RCC 7860 (cell line): Measurements from ENCODE around the gene EHD1.

Experiments
- DNase-seq: peaks from one replicate; pipeline ENCODE4 v3.0.0-alpha.2; 2015; ENCODE audit warnings: low spot score
- FAIRE-seq: peaks from 2 replicates; lab custom pipeline; 2012; peaks lifted over from hg19 to GRCh38; lab: Jason Lieb, UNC

Gene EHD1

DNA sequence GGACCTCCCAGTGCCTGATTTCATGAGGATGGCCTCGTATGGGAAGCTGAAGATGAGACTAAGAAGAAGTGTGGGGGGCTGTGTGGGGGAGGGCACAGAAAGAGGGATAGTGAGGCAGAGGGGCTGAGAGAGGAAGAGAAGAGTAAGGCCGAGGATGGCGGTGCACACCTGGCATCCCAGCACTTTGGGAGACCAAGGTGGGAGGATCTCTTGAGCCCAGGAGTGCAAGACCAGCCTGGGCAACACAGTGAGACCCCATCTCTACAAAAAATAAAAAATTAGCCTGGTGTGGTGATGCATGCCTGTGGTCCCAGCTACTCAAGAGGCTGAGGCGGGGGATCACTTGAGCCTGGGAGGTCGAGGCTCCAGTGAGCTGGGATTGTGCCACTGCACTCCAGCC, 13.5 kb upstream of the EHD1 start:
- FAIRE-seq (no peak), DNase-seq (no peak)

DNA sequence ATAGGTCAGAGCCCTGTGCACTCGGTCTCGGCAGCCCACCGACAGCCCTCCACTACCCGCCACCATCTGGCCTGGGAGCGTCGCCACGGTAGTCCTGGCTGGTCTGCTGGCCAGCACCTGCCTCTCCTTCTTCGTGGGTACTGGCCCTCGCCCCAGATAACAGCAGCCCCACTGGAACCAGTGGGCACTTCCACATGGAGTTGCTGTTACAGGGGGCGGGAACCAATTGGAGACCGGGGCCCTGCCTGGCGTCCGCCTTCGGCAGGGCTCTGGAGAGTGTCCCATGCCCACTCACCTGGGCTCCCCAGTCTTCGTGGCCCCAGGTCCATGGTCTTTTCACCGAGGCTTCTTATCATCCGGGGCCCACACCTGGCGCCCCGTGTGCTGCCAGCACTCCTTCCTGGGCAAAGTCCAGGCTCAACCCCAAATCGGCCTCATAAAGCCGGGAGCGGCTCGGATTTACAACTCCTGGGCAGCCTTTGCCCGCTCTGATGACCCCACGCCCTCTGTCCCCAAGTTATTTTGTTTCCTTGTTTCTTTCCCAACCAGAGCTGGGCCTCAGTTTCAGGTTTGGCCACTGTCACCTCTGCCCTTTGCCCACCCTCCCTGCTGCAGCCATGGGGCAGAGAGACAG, 12.9 kb upstream of the EHD1 start:
- no peak for FAIRE-seq

DNA sequence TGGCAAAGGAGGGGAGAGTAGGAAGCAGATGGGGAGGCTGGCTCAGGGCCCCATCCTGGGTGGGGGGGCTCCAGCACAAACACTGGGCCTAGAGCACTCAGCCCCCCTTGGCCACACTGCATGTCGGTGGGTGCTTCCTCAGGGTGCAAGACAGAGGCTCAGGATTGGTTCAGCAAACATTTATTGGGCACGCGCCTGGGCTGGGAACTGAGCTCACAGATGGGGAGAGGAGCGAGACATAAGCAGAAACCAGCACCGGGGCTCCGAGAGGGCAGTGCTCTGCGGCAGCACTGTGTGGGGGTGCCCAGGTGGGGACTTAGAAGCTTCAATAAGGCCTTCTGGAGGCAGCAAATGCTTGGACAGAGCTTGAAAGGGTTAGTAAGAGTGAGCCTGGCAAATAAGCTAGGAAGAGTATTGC, 12.1 kb upstream of the EHD1 start:
- FAIRE-seq (no peak), DNase-seq (no peak)

More for the DNA sequence above, 12.9 kb upstream of the EHD1 start:
- no peak for DNase-seq

DNA sequence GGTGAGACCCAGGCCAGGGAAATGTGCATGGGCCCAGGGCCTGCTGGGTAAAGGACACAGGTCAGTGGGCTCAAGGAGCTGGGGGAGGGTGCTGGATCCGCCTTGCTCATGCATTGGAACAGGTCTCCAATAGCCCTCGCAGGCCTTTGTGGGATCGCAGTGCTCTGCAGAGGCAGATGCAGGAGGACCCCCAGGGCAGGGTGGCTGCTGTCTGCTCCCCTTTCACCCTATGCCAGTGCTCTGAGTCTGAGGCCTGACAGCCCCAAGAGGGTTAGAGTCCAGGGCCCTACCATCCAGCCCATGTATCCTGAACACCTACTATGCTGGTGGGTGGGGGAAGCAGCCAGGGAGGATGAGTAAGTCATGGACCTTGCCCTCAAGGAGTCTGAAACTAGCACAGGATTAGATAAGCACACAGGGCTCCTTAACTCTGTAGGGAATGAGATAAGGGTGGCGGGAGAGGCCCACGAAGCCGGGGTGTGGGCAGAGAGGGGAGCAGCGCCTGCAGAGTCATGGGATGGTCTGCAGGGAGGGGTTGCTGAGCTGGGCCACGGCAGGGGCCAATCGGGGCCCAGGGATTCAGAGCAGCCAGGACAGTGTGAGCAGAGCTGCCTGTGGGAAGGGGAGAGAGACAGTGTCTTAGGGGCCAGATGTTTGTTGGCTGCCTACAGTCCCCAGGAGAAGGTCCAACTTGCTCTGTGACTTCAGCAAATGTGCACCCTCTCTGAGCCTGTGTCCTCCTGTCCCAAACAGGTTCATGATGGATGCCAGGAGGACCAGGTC, 10.5 kb upstream of the EHD1 start:
- peak; percentile 34 for FAIRE-seq
- DNase-seq, result peak; percentile 72

DNA sequence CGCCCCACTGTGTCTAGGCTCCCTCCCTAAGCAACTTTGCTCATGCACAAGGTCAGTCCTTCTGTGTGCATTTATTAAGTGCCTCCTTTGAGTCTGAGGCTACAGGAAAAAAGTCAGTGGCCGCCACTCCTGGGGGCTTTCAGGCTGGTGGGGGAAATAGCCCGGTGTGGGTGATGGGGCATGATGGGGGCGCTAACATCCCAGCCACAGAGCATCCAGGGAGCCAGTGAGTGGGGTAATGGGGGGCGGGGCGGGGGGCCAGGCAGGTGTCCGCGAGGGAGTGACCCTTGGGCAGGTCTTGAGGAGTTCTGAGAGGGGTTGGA, 9.9 kb upstream of the EHD1 start:
- FAIRE-seq (no peak), DNase-seq (no peak)

DNA sequence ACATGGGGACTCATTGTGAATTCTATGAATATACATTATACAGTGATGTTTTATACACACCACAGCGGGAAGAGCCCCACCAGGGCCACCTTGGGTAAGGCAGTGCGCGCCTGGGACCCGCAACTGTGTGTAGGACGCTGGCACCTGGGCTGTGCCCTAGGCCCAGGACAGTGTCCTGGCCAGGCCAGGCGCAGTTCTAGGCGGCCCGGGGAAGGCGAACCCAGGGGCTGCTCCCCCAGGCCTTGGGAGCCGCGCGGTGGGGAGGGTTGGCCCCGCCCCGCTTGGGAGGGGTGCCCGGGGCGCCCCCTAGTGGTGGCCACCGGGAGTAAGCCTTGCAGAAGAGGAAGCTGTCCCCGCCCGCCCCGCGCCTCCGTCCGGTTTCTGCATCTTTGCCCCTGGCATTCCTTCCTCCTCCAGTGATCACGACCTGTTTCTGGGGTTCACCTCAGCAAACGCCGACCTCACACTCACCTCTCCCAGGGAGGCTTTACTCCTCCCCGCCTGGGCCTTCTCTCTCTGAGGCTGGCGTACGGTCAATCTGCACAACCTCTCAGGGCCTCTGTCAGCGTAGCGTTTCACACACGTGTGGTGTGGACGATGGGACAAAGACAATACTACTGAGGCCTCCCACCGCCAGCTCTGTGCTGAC, 9.5 kb upstream of the EHD1 start:
- FAIRE-seq, result no peak
- DNase-seq, result peak; percentile 44

DNA sequence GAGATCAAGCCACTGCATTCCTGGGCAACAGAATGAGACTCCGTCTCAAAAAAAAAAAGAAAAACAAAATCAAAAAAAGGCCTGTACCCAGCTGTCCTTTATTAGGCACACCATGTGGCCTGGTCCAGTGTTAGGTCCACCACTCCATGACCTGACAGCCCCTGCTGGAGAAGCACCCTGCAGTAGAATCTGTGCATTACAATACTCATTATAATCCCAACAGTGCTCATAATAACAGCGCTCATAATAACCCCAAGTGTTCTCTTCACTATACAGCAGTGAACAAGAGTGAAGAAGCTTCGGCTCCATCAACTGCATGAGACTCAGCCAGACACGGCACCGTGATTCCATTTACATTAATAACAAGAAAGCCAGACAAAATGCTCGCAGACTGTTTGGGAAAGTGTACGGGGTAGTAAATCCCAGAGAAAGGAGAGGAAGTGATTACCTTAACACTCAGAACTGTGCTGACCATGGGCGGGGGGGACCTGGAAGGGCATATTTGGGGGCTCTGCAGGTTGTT, 8.9 kb upstream of the EHD1 start:
- no peak for DNase-seq
- no peak for FAIRE-seq

DNA sequence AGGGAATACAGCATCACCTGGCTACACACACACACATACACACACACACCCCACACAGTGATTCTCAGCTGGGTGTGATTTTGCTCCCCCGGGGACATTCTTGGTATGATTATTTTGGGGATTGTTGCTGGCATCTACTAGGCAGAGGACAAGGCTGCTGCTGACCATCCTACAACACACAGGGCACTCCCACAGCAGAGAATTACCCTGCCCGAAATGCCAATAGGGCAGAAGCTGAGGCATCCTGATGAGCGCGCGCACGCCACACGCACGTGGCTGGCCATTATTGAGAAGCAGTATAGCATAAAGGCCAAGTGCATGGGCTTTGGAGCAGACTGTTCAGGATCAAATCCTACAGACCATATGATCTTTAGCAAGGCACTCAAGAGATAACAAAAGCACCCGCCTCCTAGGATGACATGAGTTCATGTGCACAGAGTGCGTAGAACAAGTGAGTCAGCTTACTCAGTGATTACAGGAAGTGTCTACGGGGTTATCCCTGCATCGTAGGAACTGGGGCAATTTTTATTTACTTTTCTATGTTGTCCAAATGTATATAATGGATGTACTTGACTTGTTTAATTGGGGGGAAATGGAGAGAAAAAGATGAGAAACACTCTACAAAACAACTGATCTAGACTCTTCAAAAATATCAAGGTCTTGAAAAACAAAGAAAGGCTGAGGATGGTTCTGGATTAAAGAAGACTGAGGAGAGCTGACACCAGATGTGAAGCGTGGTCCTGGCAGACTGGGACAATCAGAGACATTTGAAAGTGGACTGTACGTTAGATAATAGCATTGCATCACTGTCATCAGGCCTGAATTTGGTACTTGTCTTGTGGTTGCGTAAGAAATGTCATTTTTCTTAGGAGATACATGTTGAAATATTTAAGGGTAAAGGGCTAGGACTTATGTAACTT, 7.2 kb upstream of the EHD1 start:
- DNase-seq, result peak; percentile 39

DNA sequence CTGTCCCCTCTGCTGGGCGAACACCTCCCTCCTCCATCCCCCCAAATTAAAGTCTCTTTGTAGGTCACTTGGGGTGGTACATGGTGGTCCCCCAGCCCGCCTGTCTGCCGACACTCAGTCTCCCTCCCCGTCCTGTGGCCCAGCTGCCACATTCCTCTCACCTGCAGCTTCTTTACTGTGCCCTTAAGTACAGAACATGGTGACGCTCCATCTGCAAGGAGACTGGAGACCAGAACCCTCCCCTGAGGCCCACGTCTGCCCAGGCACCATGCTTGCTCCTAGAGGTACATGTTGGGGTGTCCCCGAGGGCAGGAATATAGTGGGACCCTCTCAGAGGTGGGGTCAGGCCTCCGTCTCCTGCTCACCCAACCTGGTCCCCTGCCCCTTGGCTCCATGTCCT, 5.6 kb upstream of the EHD1 start:
- no peak for DNase-seq
- FAIRE-seq, result no peak

More for the DNA sequence above, 7.2 kb upstream of the EHD1 start:
- FAIRE-seq, result no peak

DNA sequence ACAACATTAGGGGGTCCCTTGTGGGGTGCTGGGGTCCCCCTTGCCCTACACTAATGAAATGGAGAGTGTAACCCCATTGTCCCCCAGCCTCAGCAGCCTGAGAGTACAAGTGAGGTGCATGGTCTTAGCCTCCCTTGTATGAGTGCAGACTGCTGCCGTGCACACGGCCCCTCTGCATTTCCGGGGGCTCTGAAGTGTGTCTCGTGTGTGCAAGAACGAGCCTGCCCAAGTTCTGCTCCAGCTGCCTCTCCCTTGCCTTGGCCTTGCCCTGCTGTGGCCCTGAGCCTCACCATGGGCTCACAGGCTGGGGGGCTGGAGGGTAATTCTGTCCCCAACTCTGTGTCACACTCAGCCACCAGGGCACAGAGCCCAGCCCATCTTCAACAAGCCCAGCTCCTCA, 5.2 kb upstream of the EHD1 start:
- FAIRE-seq (no peak), DNase-seq (no peak)

DNA sequence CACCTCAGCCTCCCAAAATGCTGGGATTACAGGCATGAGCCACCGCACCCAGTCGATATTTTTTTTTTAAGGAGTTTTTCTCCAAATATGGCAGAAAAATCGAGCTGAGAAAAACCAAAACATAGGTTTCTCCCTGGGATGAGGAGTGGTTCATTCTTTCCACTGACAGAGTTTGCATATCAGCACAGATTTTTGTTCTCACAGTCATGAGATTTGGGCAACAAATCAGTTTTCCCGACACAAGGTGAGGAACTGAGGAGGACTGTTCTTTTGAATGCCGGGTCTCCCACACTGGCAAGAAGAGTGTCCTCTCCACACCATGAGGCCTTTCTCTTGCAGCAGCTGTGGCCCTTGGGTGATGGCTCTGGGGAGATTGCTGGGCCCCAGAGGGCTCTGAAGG, 3.8 kb upstream of the EHD1 start:
- FAIRE-seq, result no peak
- no peak for DNase-seq

DNA sequence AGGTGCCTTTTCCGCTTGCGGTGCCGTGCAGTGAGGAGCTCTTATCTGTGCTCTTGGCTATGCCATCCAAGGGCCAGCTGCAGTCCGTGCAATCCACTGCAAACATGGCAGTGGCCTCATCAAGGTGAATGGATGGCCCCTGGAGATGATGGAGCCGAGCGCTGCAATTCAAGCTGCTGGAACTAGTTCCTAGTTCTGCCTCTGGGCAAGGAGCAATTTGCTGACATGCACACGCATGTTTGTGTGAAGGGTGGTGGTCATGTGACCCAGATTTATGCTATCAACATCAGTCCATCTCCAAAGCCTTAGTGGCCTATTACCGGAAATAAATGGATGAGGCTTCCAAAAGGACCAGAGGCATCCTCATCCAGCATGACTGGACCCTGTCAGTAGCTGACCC, 3.1 kb upstream of the EHD1 start:
- no peak for FAIRE-seq
- DNase-seq, result no peak

DNA sequence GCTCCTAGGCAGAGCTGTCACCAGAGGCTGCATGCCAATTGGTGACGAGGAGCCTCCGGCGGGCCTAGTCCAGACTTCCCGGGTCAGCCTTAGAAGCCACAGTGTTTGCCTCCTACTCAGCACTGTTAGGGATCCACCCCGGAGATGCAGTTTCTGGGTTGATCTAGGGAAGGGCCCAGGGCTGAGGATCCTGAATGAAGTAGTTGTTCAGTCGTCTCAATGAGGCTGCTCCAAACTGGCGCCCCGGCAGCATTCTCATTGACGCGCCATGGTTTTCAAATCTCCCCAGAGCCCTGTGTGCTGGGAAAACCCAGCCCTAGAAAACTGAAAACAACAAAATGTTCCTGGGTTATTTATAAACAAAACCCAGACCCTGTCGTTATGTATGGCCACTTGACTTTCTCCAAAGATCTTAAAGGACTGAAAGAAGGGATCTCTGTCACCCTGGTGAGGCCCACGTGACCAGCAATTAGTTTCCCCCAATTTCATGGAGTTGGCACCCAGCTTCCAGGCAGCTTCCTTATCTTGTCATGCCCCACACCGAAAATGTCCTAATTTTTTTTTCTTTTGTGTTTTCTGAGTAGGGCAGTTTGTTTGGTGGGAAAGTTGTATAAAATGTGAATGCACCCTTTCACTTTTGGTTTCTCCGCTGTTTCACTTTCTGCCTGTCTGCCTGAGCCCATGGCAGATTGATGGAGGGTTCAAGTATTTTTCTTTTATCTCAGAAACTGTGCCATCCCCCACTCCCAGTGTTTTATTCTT, 2.0 kb upstream of the EHD1 start:
- FAIRE-seq, result no peak
- no peak for DNase-seq

DNA sequence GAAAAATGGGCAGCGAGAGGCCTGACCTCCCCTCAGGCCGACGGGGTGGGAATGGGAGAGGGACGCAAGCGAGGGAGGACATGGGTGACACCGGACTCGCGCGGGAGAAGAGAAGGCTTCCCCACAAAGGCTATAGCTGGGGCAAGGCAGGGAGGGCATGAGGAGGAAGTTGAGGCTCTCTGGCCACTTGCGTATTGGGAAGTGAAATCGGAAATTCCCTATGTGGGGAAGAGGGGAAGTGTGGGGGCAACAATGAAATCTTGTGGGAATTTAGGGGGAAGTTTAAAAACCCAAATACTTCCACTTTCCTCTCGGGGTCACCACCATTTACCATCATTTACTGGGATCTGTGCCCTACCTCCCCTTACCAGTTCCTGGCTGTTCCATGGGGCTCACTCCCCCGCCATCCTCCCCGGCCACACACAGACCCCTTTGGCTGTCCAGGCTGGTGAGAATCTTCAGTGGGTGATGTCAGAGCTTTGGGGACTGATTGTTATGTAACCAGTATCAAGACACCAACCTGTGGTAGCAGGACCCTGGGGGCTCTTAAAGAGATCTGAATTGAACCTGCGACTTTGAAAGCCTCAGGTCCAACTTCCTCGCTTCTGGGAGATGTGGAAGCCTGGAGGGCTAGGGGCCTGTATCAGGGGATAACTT, 951 bp upstream of the EHD1 start:
- FAIRE-seq (no peak), DNase-seq (no peak)

DNA sequence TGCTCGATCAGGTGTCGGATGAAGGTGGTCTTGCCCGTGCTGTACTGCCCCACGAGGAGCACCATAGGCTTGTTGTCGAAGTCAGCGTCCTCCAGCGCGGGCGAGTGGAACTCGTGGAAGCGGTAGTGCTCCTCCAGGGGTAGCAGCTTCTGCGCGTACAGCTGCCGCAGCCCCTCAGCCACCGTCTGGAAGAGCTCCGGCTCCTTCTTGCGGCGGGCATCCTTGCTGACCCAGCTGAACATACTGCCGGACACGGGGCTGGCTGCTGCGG, 263 bp downstream of the EHD1 start:
- DNase-seq, result no peak
- FAIRE-seq, result no peak

DNA sequence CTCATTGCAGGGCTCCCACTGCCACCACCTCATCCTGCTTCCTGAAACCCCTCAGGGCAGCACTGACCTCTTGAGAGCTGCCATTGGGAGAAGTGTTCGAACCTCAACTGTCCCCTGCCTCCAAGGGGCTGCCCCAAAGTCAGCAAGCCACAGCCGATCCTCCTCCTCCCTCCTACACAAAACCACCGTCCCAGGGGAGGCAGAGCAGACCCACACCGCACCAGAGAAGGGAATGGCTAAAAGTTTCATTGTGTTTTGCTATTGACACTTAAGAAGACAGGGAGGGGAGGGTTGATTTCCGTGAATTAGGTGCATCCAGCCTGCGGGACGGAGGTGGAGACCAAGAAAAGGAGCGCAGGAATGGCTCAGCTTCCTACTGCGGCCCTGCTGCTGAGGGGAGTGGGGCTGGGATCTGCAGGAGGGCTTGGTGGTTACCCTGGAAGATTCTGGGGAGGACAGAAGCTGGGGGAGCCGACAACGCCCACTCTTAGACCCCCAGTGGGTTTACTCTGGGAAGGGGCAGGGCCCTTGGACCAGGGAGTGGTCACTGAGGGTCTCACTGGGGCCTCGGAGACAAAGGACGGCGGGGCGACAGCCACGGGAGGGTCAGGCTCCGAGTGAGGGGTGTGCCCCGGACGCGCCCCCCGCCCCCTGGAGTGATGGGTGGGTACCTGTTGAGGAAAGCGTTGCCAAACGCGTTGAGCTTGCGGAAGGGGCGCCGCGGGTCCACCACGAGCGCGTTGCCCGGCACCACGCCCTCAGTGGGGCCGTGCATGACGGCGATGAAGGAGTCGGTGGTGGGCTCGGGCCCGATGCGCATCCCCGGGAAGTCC, 815 bp downstream of the EHD1 start:
- DNase-seq, result no peak
- no peak for FAIRE-seq

DNA sequence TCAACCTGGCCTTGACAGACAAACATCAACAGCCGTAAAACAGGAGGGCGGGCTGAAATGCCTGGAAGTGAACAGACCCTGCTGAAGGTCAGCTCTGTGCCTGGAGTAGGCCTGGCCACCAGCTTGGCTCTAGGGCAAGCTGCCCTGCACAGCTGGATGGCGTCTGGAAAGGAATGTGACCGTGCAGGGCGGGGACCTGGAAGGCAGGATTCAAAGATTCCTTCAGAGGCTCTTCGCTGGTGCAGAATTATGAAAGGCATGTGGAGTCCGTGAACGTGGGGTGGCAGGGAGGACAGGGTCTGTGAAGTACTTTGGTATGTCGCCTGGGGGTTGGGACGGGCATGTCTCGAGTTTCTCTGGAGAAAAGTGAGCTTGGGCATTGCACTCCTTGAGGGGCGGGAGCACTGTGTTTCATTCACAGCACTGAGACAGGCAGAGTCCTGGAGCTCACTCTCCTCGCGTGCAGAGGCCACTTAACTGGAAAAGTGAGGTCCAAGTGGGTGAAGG, 1.5 kb downstream of the EHD1 start:
- peak; percentile 44 for DNase-seq
- no peak for FAIRE-seq

DNA sequence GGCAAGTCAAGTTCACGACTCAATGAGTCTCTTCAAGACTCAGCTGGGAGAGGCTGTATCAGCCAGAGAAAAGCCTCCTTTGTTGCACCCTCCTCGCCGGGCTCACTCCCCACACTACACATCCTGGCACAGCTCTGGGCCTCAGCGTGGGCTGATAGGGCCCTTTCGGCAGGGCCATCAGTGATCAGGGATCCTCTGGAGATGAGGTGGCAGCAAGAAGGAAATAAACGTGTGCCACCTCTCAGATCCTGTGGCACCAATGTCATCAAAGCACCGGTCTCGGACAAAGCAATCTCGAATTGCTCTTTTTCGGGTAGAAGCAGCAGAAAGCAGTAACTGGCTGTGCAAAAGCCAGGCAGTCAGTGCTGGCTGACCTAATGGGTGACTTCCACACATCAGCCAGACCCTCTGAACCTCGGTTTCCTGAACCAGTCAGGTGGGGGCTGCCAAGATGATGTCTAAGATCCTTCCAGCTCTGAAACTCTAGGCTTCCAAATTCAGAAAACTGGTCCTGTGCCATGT, 2.1 kb downstream of the EHD1 start:
- no peak for DNase-seq
- FAIRE-seq, result no peak
